Lower leg skin (tissue), 3 donors: ENCODE data around the gene TRMT61B.

ENCODE experiments used
- CTCF ChIP-seq, 3 donors: fragments of 450-650 bp; IDR thresholded peaks; one replicate each; pipeline ENCODE4 v1.5.1; 2016; ENCODE audit warnings: antibody characterized with exemption in 3 of 3, mild to moderate bottlenecking in 3 of 3, moderate library complexity in 2 of 3
- POLR2A ChIP-seq, 2 donors: fragments of 450-650 bp; IDR thresholded peaks; one replicate each; pipeline ENCODE4 v1.6.1; 2016 to 2017; ENCODE audit warnings: antibody characterized with exemption in 2 of 2, mild to moderate bottlenecking in 1 of 2, moderate library complexity in 1 of 2

- TF ChIP-seq CTCF (IDR thresholded peaks at IDR 0.05) (no peak), POLR2A (IDR thresholded peaks at IDR 0.05) (no peak)
Observed at GRCh38 chr2:28821295-28821958, 48.7 kb downstream of the TRMT61B start.
